OCI-LY3 (cell line): ENCODE results near the gene LRRC55.
A peak's percentile ranks its signal among the peaks of the same experiment; 100 is the strongest.

ENCODE experiments used
- H2AFZ ChIP-seq: fragments of 200-600, 300-600 bp; shearing (Covaris generic); 2 replicates; pipeline ENCODE4 v1.6.0; 2014; ENCODE audit warnings: antibody characterized with exemption, low read depth, low read length
- H3K27ac ChIP-seq: fragments of 200-600, 300-600 bp; sonication (generic); 2 replicates; pipeline ENCODE4 v1.5.1; 2014; ENCODE audit warnings: mild to moderate bottlenecking, low read length, moderate library complexity, mixed read lengths
- H3K27me3 ChIP-seq: fragments of 200-600, 300-600 bp; sonication (generic); 2 replicates; pipeline ENCODE4 v1.6.1; 2014; ENCODE audit warnings: low read depth, low read length, mixed read lengths
- H3K36me3 ChIP-seq: fragments of 200-600, 300-600 bp; sonication (generic); replicated peaks from 2 replicates; pipeline ENCODE3; 2014; ENCODE audit warnings: low read depth, low read length, mixed read lengths
- H3K4me1 ChIP-seq: fragments of 300-600, 200-600 bp; sonication (generic); 2 replicates; pipeline ENCODE4 v1.6.1; 2014; ENCODE audit warnings: low read length, mixed read lengths
- H3K4me2 ChIP-seq: fragments of 200-600, 300-600 bp; sonication (generic); 2 replicates; pipeline ENCODE4 v1.6.1; 2014; ENCODE audit warnings: low read length, mixed read lengths
- H3K4me3 ChIP-seq: fragments of 300-600, 200-600 bp; sonication (generic); 2 replicates; pipeline ENCODE4 v1.5.1; 2014; ENCODE audit warnings: antibody characterized with exemption, mild to moderate bottlenecking, low read length, moderate library complexity
- H3K79me2 ChIP-seq: fragments of 300-600, 200-600 bp; shearing (Covaris generic); 2 replicates; pipeline ENCODE4 v1.6.1; 2014; ENCODE audit warnings: mild to moderate bottlenecking, low read length, mixed read lengths
- H3K9ac ChIP-seq: fragments of 300-600, 200-600 bp; shearing (Covaris generic); 2 replicates; pipeline ENCODE4 v1.6.0; 2014; ENCODE audit warnings: mild to moderate bottlenecking, low read length, moderate library complexity
- H3K9me3 ChIP-seq: fragments of 200-600, 300-600 bp; shearing (Covaris generic); 2 replicates; pipeline ENCODE4 v1.6.1; 2014; ENCODE audit warnings: low read length, mixed read lengths; ENCODE audit not compliant: insufficient read depth
- H4K20me1 ChIP-seq: fragments of 200-600, 300-600 bp; sonication (generic); 2 replicates; pipeline ENCODE4 v1.6.1; 2016; ENCODE audit warnings: low read length, mixed read lengths; ENCODE audit not compliant: insufficient read depth
- CTCF ChIP-seq: fragments of 200-600, 300-600 bp; sonication (generic); IDR thresholded peaks from 2 replicates; pipeline ENCODE4 v1.5.1; 2014; ENCODE audit warnings: antibody characterized with exemption, low read length, low read depth
- EZH2phosphoT487 ChIP-seq: fragments of 200-600 bp; shearing (Covaris generic); IDR thresholded peaks from 2 replicates; pipeline ENCODE4 v1.6.1; 2018; ENCODE audit warnings: antibody characterized with exemption, mixed run types, low read depth

LRRC55 gene

GRCh38 chr11:57181678-57182305, at the start of gene LRRC55:
LRRC55 (plus strand) TSS chr11:57181953; CDS start chr11:57182023, 70 bp downstream.
- H3K36me3 ChIP-seq, result no peaks in the 10 kb centered on the region

GRCh38 chr11:57133366-57134038, 48.3 kb upstream of the LRRC55 start:
- Histone ChIP-seq H4K20me1 (no peaks in the 10 kb centered on the region), H3K36me3 (no peaks in the 10 kb centered on the region), H2AFZ (no peak overlapping the region), H3K9ac (no peak overlapping the region), H3K4me1 (no peaks in the 10 kb centered on the region), H3K4me3 (no peak overlapping the region), H3K4me2 (no peak overlapping the region), H3K27ac (no peak overlapping the region), H3K27me3 (peaks cover 19% of the 10 kb centered on the region), H3K9me3 (no peaks in the 10 kb centered on the region), H3K79me2 (no peaks in the 10 kb centered on the region)
- TF ChIP-seq EZH2phosphoT487 (no peak), CTCF (no peak)

More at GRCh38 chr11:57181678-57182305, at the start of gene LRRC55:
- Histone ChIP-seq H3K27ac (no peak within 1 kb of the TSS), H3K9ac (no peak within 1 kb of the TSS), H3K27me3 (peaks cover 11% of the 10 kb centered on the region; the same call in 1 of the 2 replicates), H3K4me3 (no peak within 1 kb of the TSS), H4K20me1 (no peaks in the 10 kb centered on the region), H3K4me1 (no peaks in the 10 kb centered on the region; the same call in 1 of the 2 replicates), H2AFZ (peak within 1 kb of the TSS; percentile 62; the same call in 1 of the 2 replicates), H3K4me2 (no peak within 1 kb of the TSS), H3K9me3 (no peaks in the 10 kb centered on the region), H3K79me2 (no peaks in the 10 kb centered on the region)
- TF ChIP-seq EZH2phosphoT487, result no peak

- H3K9ac ChIP-seq, result no peak overlapping the region
- peaks cover 11% of the 10 kb centered on the region for H3K27me3 ChIP-seq
- no peaks in the 10 kb centered on the region for H3K36me3 ChIP-seq
- no peak overlapping the region for H3K27ac ChIP-seq
- H4K20me1 ChIP-seq, result no peaks in the 10 kb centered on the region
- no peak overlapping the region for H3K4me3 ChIP-seq
- H3K79me2 ChIP-seq, result no peaks in the 10 kb centered on the region
- H3K4me2 ChIP-seq, result no peak overlapping the region
- no peaks in the 10 kb centered on the region for H3K9me3 ChIP-seq
- TF ChIP-seq EZH2phosphoT487 (no peak), CTCF (no peak)
- H3K4me1 ChIP-seq, result no peaks in the 10 kb centered on the region
- H2AFZ ChIP-seq, result no peak overlapping the region
Measured at GRCh38 chr11:57134284-57134683, 47.5 kb upstream of the LRRC55 start.

- Histone ChIP-seq H3K79me2 (no peaks in the 10 kb centered on the region), H3K36me3 (no peaks in the 10 kb centered on the region), H3K9me3 (no peaks in the 10 kb centered on the region), H3K9ac (no peak overlapping the region), H3K4me2 (no peak overlapping the region), H2AFZ (no peak overlapping the region), H3K4me1 (no peaks in the 10 kb centered on the region), H4K20me1 (no peaks in the 10 kb centered on the region), H3K27ac (no peak overlapping the region), H3K4me3 (no peak overlapping the region), H3K27me3 (peaks cover 2% of the 10 kb centered on the region)
- TF ChIP-seq EZH2phosphoT487, result no peak
- TF ChIP-seq CTCF, result no peak
Measured at GRCh38 chr11:57135020-57135751, 46.6 kb upstream of the LRRC55 start.
